Cardiac muscle cell (in vitro differentiated cells and primary cell): ENCODE measurements around the gene LUZP2. TPM values are rescaled to one million over a fixed set of nuclear protein-coding genes. Genes with fewer than 3 reads are reported as not detected.

Source experiments
- DNase-seq, 2 donors: peaks; one replicate each; pipeline versions ENCODE4 v3.0.0 to v3.0.0-alpha.2; 2010 to 2017; ENCODE audit warnings: low read depth in 1 of 2, low spot score in 1 of 2
- H3K27ac ChIP-seq: fragments of 200-600 bp; sonication (generic); 2 replicates; pipeline ENCODE4 v1.5.1; 2016
- H3K27me3 ChIP-seq: fragments of 200-600 bp; sonication (generic); 2 replicates; pipeline ENCODE4 v1.6.0; 2016; ENCODE audit warnings: control low read depth
- H3K36me3 ChIP-seq: fragments of 200-600 bp; sonication (generic); 2 replicates; pipeline ENCODE4 v1.5.1; 2016; ENCODE audit warnings: control low read depth
- H3K4me1 ChIP-seq: fragments of 200-600 bp; sonication (generic); 2 replicates; pipeline ENCODE4 v1.8.1; 2017; ENCODE audit warnings: low read depth, mild to moderate bottlenecking, mixed run types
- H3K4me3 ChIP-seq: fragments of 200-600 bp; sonication (generic); 2 replicates; pipeline ENCODE4 v1.5.1; 2016; ENCODE audit warnings: mild to moderate bottlenecking
- H3K9me3 ChIP-seq: fragments of 200-600 bp; sonication (generic); 2 replicates; pipeline ENCODE4 v1.5.1; 2017; ENCODE audit warnings: low read depth, mild to moderate bottlenecking, control low read depth
- CTCF ChIP-seq: IDR thresholded peaks from 2 replicates; pipeline ENCODE4 v1.5.1; 2012; ENCODE audit warnings: low read depth, mild to moderate bottlenecking, low read length
- polyA plus RNA-seq: library from polyadenylated mRNA; unstranded; fragments of >200 nt; fragmentation: Nextera tagmentation; extraction: Ambion mirVana; gene quantifications from 2 replicates; pipeline ENCODE4 v1.2.1, GENCODE V29; 2016
- total RNA-seq: library from RNA; depleted of rRNA; stranded (reverse); fragments of >200 nt; gene quantifications from 2 replicates; pipeline ENCODE4 v1.2.3, GENCODE V29; 2016

The LUZP2 gene
- total and polyA plus RNA-seq, 2 experiments from 2014 or later = not detected

- Histone ChIP-seq H3K4me3 (no peak overlapping the region), H3K9me3 (no peaks in the 10 kb centered on the region), H3K27me3 (no peaks in the 10 kb centered on the region), H3K4me1 (no peaks in the 10 kb centered on the region), H3K27ac (no peak overlapping the region), H3K36me3 (no peaks in the 10 kb centered on the region)
- TF ChIP-seq CTCF = no peak
- DNase-seq = peak in 1 of 2 donors; percentile 2
Observed at GRCh38 chr11:24932110-24933000, 435.5 kb downstream of the LUZP2 start.

GRCh38 chr11:24934733-24935439, 438.0 kb downstream of the LUZP2 start:
- no peaks in the 10 kb centered on the region for H3K4me1 ChIP-seq
- no peak overlapping the region for H3K4me3 ChIP-seq
- H3K27ac ChIP-seq = no peak overlapping the region
- H3K36me3 ChIP-seq = no peaks in the 10 kb centered on the region
- no peak for TF ChIP-seq CTCF
- DNase-seq = no peak
- no peaks in the 10 kb centered on the region for H3K9me3 ChIP-seq
- H3K27me3 ChIP-seq = no peaks in the 10 kb centered on the region

DNA sequence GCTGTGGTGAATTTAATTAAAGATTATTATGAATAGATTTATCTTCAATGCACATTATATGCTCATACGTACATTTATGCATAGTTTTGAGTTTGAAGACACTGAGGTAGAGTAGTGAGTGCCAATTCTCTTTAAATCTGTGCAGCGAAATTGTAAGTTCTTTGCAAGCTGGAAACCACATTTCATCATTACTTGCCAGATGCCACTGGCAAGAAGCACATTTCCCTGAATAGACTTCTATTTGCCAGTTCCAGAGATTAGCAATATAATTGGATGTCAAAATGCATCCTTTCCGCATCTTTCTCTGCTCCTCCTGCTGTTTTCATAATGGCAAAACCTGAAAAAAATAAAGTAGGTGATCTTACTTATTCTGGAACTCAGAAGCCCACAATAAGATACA, 448.0 kb downstream of the LUZP2 start:
- DNase-seq = no peak
- no peak for TF ChIP-seq CTCF
- H3K27ac ChIP-seq = no peak overlapping the region
- no peaks in the 10 kb centered on the region for H3K27me3 ChIP-seq
- no peaks in the 10 kb centered on the region for H3K4me1 ChIP-seq
- no peaks in the 10 kb centered on the region for H3K36me3 ChIP-seq
- H3K9me3 ChIP-seq = no peaks in the 10 kb centered on the region
- H3K4me3 ChIP-seq = no peak overlapping the region

DNA sequence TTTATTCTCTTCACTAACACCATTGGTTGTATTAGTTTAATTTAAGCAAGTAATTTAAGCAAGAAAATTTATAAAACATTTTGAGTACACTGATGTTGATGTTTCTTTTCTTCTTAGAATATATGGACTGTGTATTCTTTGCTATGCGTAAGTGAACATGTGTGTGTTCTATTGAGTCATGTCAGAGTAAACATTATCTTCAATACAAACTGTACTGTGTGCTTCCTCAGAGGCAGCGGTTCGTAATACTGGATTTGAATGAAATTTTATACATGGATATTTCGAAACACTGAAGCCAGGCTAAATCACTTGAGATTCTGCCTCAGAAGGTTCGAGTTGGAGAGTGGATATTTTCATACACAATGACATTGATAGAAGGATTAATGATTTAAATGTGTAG, 452.6 kb downstream of the LUZP2 start:
- H3K4me3 ChIP-seq = no peak overlapping the region
- no peak for DNase-seq
- no peaks in the 10 kb centered on the region for H3K27me3 ChIP-seq
- H3K4me1 ChIP-seq = no peaks in the 10 kb centered on the region
- no peaks in the 10 kb centered on the region for H3K36me3 ChIP-seq
- H3K9me3 ChIP-seq = no peaks in the 10 kb centered on the region
- TF ChIP-seq CTCF = no peak
- H3K27ac ChIP-seq = no peak overlapping the region

- peak in 1 of 2 donors; percentile 2 for DNase-seq
- Histone ChIP-seq H3K4me1 (no peaks in the 10 kb centered on the region), H3K27me3 (no peaks in the 10 kb centered on the region), H3K27ac (no peak overlapping the region), H3K4me3 (no peak overlapping the region), H3K9me3 (no peaks in the 10 kb centered on the region), H3K36me3 (no peaks in the 10 kb centered on the region)
- TF ChIP-seq CTCF = no peak
Observed at GRCh38 chr11:24963852-24964251, 467.0 kb downstream of the LUZP2 start.
